ENCODE measurements around the gene UGT1A8.

DNA sequence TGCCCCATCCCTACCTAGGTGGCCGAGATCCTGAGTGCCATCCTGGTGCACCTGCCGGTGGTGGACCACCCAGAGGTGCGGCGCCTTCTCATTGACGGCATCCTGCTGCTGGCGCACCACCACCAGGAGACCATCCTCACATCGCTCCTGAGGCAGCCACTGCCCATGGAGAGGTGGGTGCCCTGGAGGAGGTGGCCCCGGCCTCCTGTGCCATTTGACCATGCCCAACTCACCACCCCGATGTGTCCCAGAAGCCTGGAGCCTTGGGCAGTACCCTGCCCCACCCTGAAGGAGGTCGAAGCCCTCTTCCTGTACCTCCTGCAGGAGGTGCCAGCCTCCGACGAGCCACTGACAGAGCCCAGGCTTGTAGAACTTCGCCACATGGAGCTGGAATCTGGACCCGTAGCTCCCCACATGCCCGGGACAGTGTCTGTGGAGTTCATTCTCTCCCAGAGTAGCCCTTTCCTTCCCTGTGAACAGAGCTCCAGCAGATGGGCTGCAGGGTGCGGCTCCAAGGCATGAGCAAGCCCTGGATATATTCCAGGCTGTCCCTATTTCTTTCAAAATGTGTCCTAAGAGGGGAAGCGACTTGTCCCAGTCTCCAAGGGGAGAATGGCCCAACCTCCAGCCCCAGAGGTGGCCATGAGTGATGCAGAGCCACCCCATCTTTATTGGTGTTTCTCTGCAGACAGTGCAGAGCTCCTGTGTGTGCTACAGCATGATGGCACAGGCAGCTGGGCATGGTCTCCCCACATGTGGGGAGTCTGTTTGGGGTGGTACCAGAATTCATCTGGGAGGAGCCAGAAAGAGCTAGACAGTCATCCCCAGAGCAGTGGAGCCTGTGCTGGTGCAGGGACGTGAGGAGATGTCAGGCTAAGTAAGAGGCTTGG is 202.7 kb downstream of the UGT1A8 start:
- TF ChIP-seq, protein P1, sequence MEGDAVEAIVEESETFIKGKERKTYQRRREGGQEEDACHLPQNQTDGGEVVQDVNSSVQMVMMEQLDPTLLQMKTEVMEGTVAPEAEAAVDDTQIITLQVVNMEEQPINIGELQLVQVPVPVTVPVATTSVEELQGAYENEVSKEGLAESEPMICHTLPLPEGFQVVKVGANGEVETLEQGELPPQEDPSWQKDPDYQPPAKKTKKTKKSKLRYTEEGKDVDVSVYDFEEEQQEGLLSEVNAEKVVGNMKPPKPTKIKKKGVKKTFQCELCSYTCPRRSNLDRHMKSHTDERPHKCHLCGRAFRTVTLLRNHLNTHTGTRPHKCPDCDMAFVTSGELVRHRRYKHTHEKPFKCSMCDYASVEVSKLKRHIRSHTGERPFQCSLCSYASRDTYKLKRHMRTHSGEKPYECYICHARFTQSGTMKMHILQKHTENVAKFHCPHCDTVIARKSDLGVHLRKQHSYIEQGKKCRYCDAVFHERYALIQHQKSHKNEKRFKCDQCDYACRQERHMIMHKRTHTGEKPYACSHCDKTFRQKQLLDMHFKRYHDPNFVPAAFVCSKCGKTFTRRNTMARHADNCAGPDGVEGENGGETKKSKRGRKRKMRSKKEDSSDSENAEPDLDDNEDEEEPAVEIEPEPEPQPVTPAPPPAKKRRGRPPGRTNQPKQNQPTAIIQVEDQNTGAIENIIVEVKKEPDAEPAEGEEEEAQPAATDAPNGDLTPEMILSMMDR (IDR thresholded peaks at IDR 0.05) = no peak
- no peak for TF ChIP-seq EP300 (IDR thresholded peaks at IDR 0.05)

Data from ovary (tissue), 3 donors.